GM19452 (cell line): ENCODE data around the gene RBM44.
"Not testable (repeated sequence)": the region's sequence is repeated elsewhere in the genome, so short reads cannot be mapped to it uniquely, and the experiment has no call there.

Experiments
- ATAC-seq: cut with Tn5 transposase; IDR thresholded peaks from one replicate; pipeline ENCODE4 v1.9.1; 2021; ENCODE audit not compliant: unreplicated experiment

RBM44 gene

DNA sequence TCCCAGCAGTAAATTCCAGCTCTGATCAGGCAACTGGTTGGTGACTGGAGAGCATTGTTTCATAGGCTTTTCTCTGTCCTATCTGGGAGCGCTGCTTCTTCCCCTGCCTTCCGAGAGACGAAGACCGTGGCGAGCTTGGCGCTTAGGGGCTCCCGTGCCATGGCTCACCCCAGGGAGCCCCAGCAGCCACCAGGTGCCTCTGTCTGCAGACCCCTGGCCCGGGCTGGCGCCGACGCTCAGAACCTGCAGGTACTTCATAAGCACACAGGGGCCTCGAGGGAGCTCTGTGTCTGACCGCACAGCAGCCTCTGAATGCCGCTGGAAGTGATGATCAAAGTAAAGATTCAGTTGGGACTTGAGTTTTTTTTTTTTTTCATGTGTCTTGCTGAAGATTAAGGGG, 19.1 kb upstream of the RBM44 start:
- no peak for ATAC-seq

DNA sequence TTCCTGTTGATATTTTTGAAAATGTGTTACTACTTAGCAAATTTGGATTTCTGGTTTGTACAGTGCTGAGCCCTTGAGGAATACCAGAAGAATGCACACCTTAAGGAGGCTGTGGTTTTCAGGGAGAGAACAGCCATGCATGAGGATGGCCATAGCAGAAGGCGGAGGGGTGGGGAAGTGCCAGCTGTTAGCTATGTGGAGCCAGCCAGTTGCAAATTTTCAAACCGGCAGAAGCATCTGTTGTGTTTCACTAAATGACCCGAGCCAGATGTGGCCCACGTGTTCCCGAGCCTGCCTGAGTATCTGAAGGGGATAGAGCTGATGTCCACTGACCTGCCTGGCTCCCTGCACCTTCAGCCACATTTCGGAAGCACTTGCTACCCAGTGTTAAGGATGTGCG, 16.4 kb upstream of the RBM44 start:
- ATAC-seq: no peak

DNA sequence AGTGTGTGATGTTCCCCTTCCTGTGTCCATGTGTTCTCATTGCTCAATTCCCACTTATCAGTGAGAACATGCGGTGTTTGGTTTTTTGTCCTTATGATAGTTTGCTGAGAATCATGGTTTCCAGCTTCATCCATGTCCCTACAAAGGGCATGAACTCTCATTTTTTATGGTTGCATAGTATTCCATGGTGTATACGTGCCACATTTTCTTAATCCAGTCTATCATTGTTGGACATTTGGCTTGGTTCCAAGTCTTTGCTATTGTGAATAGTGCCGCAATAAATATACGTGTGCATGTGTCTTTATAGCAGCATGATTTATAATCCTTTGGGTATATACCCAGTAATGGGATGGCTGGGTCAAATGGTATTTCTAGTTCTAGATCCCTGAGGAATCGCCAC, 14.9 kb upstream of the RBM44 start:
- ATAC-seq: not testable (repeated sequence)

DNA sequence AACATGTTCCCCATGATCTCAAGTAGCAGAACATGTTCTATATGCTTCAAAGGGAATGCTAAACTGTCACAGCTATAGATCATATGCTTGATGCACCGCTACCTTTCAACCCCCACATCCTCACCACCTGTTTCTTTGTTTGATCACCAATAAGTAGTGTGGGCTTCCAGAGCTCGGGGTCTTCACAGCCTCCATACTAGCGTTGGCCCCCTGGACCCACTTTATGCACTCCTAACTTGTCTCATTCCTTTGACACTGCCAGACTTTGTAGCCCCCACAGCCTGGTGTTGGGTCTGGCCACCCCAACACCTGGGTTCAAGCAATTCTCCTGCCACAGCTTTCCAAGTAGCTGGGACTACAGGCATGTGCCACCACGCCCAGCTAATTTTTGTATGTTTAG, 11.6 kb upstream of the RBM44 start:
- ATAC-seq: no peak

DNA sequence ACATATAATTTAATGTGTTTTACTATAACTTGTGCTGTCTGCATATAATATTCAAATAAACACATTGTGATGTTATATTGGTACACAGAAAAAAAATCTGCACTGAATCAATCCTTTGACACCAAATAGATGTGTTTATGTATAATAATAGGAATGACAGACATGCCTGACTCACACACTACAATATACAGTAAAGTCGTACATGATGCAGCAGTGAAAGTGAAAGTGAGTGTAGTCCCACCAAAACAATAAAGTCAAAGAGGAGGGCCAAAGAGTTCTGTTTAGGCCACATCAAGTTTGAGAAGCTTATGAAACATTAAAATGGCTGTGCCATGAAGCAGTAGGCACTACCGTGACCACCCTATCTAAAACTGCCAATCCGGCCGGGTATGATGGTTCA, 8.2 kb upstream of the RBM44 start:
- ATAC-seq: no peak

DNA sequence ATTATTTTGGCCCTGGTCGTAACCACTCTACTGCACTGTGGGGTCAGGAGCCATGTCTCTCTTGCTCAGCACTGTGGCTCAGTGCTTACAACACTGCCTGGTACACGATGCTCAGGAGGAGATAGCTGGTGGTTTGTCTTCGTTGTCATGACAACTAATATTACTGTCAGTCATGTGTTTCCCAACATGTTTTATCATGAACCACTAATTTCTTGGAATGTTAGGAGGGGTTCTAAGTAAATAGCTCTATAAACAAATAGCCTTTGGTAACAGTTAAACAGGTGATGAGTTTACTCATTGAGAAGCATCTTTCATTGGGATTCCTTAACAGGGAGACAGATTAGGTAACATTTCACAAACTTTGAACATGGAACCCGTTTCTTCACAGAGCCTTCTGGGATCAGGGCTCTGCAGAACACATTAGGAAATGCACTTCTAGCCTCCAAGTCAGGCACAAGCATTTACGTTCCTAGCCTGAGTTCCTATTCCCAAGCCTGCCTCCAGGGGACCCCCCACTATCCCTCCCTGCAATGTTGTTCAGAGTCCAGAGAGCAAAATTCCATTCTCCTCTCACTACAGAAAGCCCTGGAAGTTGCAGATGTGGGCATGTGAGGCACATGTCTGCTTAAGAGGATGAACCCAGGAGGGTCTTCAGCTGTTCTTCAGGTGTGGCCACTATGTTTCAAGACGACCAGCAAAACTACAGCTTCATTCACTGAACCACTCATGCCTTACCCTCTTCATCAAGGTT, 6.4 kb upstream of the RBM44 start:
- ATAC-seq: no peak

DNA sequence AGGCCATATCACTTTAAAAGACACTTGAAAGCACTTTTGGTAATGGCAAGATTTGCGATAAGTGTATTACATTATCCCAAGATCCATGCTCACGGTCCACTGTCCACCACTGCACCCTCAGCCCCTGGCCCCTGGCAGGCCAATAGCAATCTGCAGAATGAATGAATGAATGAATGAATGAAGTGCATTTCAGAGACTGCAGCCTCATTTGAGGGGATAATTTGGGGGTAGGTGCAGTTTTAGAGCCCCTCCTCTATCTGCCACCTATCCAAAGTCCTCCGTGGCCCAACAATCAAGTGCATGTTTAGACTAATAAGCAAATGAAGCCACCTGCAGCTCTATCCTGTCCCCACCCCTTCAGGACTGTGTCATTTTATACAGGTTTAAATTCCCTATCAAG, 1.3 kb upstream of the RBM44 start:
- no peak for ATAC-seq

DNA sequence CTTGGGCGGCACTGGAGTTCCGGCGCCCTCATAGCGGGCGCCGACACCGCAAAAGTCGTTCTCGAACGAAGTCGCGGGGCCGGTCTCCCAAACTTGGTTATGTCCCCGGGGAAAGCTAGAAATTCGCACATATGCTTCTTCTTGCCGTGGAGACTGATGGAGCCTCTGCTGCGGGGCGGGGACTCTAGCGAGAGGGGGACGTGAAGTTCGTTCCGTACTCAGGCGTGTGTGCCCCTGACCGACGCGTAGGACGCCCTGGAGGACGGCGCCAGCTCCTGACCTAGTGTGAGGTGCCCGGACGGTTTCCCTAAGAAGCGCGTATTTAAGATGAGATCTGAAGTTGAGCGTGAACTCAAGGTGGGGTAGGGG, 465 bp downstream of the RBM44 start:
- ATAC-seq: no peak

DNA sequence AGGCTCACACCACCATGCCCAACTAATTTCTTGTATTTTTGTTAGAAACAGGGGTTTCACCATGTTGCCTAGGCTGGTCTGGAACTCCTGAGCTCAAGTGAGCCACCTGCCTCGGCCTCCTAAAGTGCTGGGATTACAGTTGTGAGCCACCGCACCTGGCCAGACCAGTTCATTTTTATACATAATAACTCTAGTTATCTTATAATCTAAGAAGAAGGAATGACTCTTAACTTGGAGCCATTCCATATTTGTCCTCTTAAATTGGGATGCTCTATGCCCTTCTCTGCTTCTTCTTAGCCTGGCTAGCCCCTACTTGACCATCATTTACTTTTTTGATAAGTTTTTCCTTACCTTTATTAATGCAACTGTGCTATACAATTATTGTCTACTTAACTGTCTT, 2.9 kb downstream of the RBM44 start:
- no peak for ATAC-seq

DNA sequence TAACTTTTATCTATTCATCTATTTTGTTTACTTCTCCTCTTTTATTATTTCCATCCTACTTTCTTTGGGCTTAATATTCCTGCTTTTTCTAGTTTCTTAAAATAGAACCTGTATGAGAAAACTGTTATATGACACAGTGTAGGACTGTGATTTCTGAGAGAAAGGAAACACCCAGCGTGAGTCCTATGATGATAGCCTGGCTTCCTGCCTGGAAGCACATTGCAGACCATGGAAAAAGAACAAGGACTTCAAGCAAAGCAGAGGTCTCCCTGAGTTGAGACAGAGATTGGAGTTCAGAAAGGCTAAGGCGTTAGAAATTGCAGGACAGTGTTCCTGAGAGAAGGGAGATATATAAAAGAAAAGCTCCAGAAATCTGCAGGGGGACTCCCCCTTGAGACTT, 7.8 kb downstream of the RBM44 start:
- ATAC-seq: no peak

DNA sequence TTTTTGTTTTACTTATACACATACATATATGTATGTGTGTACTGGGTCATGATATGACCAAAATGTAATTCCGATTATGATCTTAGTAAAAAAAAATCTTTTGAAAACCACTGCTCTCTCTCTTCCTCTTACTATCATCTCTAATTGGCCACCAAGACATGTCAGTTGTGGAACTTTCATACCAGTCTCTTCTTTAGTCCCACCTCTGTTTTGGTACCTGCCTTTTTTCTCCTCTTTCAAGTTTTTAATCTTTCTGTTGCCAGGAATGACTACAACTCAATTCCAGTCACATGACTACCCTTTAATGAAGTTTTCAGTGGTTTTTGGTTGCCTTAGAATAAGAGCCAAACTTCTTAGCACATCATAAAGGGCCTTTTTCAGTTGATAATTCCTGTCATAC, 17.1 kb downstream of the RBM44 start:
- no peak for ATAC-seq

DNA sequence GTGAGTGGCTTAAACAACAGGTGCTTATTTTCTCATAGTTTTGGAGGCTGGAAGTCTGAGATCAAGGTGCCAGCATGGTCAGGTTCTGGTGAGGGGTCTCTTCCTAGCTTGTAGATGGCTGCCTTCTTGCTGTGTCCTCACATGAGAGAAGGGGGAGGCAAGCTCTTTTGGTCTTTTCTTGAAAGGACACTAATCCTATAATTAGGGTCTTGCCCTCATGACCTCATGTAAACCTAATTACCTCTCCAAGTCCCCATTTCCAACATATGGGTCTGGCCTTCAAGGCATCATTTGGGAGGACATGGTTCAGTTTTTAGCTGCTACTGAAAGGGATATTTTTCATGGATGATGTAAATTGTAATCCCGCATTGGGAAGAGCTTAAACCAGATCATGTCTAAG, 18.0 kb downstream of the RBM44 start:
- ATAC-seq: no peak

DNA sequence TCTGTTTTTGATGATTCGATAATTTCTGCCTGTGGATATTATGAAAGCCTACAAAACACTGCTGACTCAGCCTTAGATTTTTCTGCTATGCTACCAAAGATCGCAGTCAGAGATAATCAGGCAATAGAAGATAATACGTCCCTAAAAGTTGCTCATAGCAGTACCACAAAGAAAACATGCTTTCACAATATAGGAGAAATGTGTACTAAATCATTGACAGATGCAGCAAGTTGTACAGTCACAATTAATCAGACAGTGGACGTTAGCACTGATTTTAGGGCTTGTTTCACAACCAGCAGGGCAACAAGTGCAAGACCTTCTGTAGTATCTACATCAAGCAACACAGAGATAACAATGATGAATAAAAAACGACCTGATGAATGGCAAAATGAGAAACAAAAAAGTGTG, 19.5 kb downstream of the RBM44 start:
- ATAC-seq: no peak

DNA sequence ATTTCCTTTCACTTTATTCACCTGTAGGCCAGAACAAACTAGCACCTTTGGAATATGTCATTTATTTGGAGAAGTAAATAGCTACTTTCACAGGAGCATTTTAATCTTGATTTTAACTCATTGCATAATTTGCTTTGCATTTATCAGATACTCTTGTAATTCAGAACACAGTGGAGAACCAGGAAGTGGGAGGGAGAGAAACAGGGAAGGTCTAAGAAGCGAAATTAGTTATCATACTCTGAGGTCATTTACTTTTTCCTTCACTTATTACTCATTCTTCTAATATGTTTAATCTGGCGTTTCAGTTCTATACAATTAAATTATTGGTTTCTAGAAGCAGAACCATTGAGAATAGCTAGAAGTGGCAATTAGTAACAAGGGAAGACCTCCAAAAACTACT, 20.7 kb downstream of the RBM44 start:
- ATAC-seq: no peak

DNA sequence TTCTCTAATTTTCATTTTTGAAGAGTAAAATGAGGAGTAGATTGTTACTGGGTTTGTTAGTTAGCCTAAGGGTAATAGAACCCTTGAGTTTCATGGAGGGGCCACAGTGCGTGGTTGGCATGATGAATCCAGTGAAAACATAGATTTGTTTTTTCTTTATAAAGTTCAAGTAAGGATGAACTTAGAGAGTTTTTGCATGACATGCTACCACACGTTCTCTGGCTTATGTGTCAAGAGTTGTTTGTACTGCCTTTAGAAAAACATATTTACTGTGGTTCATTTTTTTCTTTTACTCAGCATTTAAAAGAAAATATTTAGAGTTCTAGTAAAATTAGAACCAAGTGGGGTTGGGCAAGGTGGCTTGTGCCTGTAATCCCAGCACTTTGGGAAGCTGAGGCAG, 21.8 kb downstream of the RBM44 start:
- no peak for ATAC-seq

DNA sequence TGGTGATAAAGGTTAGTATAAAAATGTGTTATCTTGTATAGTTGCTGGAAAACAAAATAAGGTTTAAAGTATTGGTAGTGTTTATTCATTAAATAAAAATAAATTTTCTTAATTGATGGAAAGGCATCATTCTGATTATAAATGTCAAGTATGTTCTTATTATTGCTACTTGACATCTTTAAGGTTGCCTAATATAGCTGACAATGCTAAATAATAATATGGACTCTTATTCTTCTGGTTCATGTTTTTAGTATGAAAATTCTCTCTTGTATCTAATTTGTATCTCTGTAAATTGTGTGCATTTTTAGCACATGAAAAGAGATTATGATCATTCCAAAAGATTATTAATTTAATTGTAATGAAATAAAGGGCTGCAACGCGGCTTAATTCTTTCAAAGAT, 25.0 kb downstream of the RBM44 start:
- no peak for ATAC-seq

DNA sequence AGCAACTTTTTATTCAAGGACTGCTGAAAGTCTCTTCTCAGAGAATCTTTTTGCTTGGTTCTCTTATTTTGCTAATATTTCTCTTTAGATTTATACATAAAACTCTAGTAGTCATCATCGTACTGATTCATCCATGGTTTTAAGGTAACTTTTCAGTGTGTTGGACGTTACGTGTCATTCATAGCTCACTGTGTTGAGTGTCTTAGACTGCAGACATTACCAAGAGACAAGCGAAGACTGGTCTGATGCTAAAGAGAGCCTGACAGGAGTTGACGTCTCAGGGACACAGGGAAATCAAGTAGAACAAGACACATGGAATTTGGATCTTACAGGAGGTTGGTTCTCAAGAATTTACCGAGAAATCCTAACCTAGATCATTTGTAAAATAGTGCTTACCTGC, 25.5 kb downstream of the RBM44 start:
- ATAC-seq: no peak

DNA sequence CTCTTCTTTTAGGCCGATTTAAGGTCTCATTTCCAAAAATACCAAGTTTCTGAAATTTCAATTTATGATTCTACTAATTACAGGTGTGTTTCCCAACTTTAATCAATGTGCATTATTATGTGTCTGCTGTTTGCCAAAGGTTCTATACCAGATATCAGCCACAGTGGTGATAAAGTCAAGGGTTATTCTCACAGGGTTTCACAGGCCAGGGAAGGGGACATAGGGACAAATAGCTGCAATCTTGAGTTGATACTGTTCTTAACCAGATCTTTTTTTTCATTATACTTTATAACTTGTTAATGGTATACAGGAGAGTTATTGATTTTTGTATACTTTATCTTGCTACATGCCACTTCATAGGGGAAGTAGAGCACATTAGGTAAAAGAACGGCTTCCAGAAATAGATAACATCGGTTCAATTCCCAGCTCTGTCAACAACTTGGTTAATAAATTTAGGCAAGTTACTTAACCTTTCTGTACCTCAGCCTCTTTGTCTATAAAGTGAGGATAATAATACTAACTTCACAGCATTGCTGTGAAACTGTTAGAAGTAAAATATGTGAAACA, 28.9 kb downstream of the RBM44 start:
- ATAC-seq: no peak

DNA sequence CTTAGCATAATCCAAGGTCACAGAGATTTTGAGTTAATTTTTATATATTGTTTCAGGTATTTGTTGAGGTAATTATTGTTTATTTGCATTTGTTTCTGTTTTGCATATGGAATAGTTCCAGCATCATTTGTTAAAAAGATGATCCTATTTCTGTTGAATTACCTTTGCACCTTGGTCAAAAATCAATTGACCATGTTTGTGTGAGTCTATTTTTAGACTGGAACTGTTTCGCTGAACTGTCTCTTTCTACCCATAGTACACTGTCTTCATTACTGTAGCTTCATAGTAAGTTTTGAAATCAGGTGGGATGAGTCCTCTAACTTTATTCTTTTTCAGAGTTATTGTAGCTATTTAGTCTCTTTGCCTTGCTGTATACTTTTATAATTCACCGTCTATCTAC, 31.9 kb downstream of the RBM44 start:
- ATAC-seq: no peak

DNA sequence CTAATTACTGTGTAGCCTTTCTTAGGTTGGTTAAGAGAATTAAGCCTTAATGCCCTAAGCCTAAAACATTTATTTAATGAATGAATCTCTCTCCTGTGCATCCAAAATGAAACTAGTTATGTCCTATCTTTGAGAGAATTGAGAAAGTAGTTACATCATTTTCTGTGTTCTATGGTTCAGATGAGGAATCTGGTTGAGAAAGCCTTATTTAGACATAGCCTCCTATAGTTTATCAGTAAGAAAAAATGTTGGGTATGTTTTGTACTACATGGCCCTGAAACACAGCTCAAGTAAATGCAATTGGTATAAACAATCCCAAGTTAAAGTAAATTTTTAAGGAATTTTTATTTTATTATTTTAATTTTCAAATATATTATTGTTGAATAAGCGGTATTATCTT, 35.0 kb downstream of the RBM44 start:
- ATAC-seq: no peak

DNA sequence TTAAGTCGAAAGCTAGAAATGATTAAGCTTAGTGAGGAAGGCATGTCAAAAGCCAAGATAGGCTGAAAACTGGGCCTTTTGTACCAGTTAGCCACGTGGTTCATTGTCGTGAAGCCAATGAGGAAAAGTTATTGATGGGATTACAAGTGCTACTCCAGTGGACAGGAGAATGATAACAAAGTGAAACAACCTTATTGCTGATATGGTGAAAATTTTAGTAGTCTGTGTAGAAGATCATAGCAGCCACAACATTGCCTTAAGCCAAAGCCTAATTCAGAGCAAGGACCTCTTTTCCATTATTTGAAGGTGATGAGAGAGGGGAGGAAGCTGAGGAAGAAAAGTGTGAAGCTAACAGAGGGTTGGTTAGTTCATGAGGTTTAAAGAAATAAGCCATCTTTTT, 36.8 kb downstream of the RBM44 start:
- ATAC-seq: no peak

DNA sequence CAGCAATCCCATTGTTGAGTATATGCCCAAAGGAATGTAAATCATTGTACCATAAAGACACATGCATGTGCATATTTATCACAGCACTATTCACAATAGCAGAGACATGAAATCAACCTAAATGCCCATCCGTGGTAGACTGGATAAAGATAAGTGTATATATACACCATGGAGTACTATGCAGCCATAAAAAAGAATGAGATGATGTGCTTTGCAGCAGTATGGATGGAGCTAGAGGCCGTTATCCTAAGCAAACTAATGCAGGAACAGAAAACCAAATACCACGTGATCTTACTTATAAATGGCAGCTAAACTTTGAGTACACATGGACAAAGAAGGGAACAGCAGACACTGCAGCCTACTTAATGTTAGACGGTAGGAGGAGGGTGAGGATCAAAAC, 42.5 kb downstream of the RBM44 start:
- no peak for ATAC-seq

DNA sequence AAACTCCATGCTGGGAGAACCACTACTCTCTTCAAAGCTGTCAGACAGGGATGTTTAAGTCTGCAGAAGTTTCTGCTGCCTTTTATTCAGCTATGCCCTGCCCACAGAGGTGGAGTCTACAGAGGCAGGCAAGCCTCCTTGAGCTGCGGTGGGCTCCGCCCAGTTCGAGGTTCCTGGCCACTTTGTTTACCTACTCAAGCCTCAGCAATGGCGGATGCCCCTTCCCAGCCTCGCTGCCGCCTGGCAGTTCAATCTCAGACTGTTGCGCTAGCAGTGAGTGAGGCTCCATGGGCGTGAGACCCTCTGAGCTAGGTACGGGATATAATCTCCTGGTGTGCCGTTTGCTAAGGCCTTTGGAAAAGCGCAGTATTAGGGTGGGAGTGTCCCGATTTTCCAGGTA, 50.4 kb downstream of the RBM44 start:
- not testable (repeated sequence) for ATAC-seq
